B cell (primary cell): ENCODE data around the gene CRB1. TPM values are rescaled to one million over a fixed set of nuclear protein-coding genes. Genes with fewer than 3 reads are reported as not detected.

Experiments used
- ATAC-seq: fragments of 200-7000 bp; cut with Tn5 transposase; one replicate; pipeline ENCODE4 v1.10.0; 2021; ENCODE audit warnings: low read depth, mild to moderate bottlenecking, moderate number of reproducible peaks, moderate library complexity
- CTCF ChIA-PET: fragments of 350-600 bp; sonication (Branson Sonifier 250); formaldehyde crosslinking; loops from one replicate; lab custom pipeline; 2021; ENCODE audit warnings: antibody characterized with exemption, inconsistent platforms; lab: Charles Lee
- POLR2A ChIA-PET: fragments of 350-600 bp; sonication (Branson Sonifier 250); formaldehyde crosslinking; loops from one replicate; lab custom pipeline; 2021; ENCODE audit warnings: antibody characterized with exemption; lab: Charles Lee
- DNase-seq: peaks from one replicate; pipeline ENCODE4 v3.0.0; 2013
- H2AFZ ChIP-seq: 2 replicates; pipeline ENCODE4 v1.6.1; 2012; ENCODE audit warnings: mild to moderate bottlenecking, low read depth, low read length; ENCODE audit not compliant: insufficient read depth, poor library complexity, severe bottlenecking
- H3K27ac ChIP-seq, 2 donors: 1 replicate in 1 of 2; 2 replicates in 1 of 2; pipeline ENCODE4 v1.5.1; 2012 to 2013; ENCODE audit warnings: low read length in 2 of 2, mild to moderate bottlenecking in 2 of 2, moderate library complexity in 1 of 2
- H3K27me3 ChIP-seq, 4 experiments: fragments of 200-600 bp in 1 of 4; sonication (generic) in 1 of 4; replicated peaks in 1 of 4; 1 replicate in 2 of 4; 2 replicates in 2 of 4; pipeline versions ENCODE4 v1.6.1 to v1.7.0; 2013 to 2016; ENCODE audit warnings: low read length in 3 of 4, mild to moderate bottlenecking in 2 of 4, mixed read lengths in 1 of 4, moderate library complexity in 1 of 4; ENCODE audit not compliant: insufficient read depth in 4 of 4, control insufficient read depth in 3 of 4; ENCODE audit errors: control extremely low read depth in 1 of 4
- H3K36me3 ChIP-seq, 2 experiments: replicated peaks in 1 of 2; 1 replicate in 1 of 2; 2 replicates in 1 of 2; pipeline versions ENCODE4 v1.6.1 to v1.7.1; 2013; ENCODE audit warnings: low read length in 1 of 2; ENCODE audit not compliant: insufficient read depth in 2 of 2, control insufficient read depth in 1 of 2; ENCODE audit errors: control extremely low read depth in 1 of 2, extremely low read depth in 1 of 2
- H3K4me1 ChIP-seq, 2 donors: fragments of 200-600 bp in 1 of 2; sonication (generic) in 1 of 2; 1 replicate in 1 of 2; 2 replicates in 1 of 2; pipeline versions ENCODE4 v1.5.1 to v1.6.1; 2013 to 2017; ENCODE audit warnings: low read length in 2 of 2; ENCODE audit not compliant: control insufficient read depth in 2 of 2, insufficient read depth in 2 of 2
- H3K4me2 ChIP-seq: replicated peaks from 2 replicates; pipeline ENCODE3; 2012; ENCODE audit warnings: mild to moderate bottlenecking, low read depth, low read length; ENCODE audit not compliant: poor library complexity, severe bottlenecking
- H3K4me3 ChIP-seq, 5 experiments: fragments of 200-600 bp in 1 of 5; sonication (generic) in 1 of 5; 1 replicate in 3 of 5; 2 replicates in 2 of 5; pipeline versions ENCODE4 v1.5.1 to v1.7.0; 2011 to 2016; ENCODE audit warnings: low read length in 4 of 5, mild to moderate bottlenecking in 4 of 5, low read depth in 2 of 5, control low read depth in 1 of 5, moderate library complexity in 1 of 5; ENCODE audit not compliant: insufficient read depth in 1 of 5; ENCODE audit errors: control extremely low read depth in 1 of 5, extremely low read depth in 1 of 5
- H3K79me2 ChIP-seq: fragments of 200-600 bp; sonication (generic); one replicate; pipeline ENCODE4 v1.6.0; 2016; ENCODE audit warnings: low read length; ENCODE audit not compliant: control insufficient read depth, insufficient read depth
- H3K9ac ChIP-seq: fragments of 200-600 bp; sonication (generic); 2 replicates; pipeline ENCODE4 v1.6.1; 2017; ENCODE audit warnings: mild to moderate bottlenecking, low read length, moderate library complexity
- H3K9me3 ChIP-seq, 3 donors: one replicate each; pipeline versions ENCODE4 v1.6.1 to v1.7.1; 2013; ENCODE audit warnings: low read length in 2 of 3; ENCODE audit not compliant: control insufficient read depth in 2 of 3, insufficient read depth in 1 of 3; ENCODE audit errors: control extremely low read depth in 1 of 3
- H4K20me1 ChIP-seq: 2 replicates; pipeline ENCODE4 v1.6.0; 2012; ENCODE audit warnings: mild to moderate bottlenecking, low read length; ENCODE audit not compliant: insufficient read depth, control insufficient read depth, poor library complexity, severe bottlenecking
- H3K27ac Mint-ChIP-seq: one replicate; pipeline ENCODE4 v1.8.0; 2021; ENCODE audit warnings: mixed read lengths
- H3K27me3 Mint-ChIP-seq: one replicate; pipeline ENCODE4 v1.8.0; 2021; ENCODE audit warnings: mixed read lengths
- H3K4me1 Mint-ChIP-seq: one replicate; pipeline ENCODE4 v1.8.0; 2021; ENCODE audit warnings: mixed read lengths
- H3K4me3 Mint-ChIP-seq: one replicate; pipeline ENCODE4 v1.8.0; 2021; ENCODE audit warnings: mixed read lengths
- H3K9me3 Mint-ChIP-seq: one replicate; pipeline ENCODE4 v1.8.0; 2022; ENCODE audit warnings: mixed read lengths; ENCODE audit not compliant: insufficient read depth
- CTCF ChIP-seq: fragments of 200-600 bp; IDR thresholded peaks from one replicate; pipeline ENCODE4 v1.8.0; 2022; ENCODE audit warnings: antibody characterized with exemption, mild to moderate bottlenecking
- EZH2 ChIP-seq: IDR thresholded peaks from 2 replicates; pipeline ENCODE4 v1.6.1; 2012; ENCODE audit warnings: borderline replicate concordance, low read depth, mild to moderate bottlenecking, moderate library complexity, low read length; ENCODE audit not compliant: insufficient read depth, poor library complexity, severe bottlenecking
- WGBS: methylation state at CpG from one replicate; pipeline ENCODE4 v1.1.5; 2013; ENCODE audit warnings: missing lambda C conversion rate; ENCODE audit not compliant: insufficient coverage; 5-methylcytosine and 5-hydroxymethylcytosine counted together
- intact Hi-C: fragments of 100-400 bp; cut with micrococcal nuclease; formaldehyde crosslinking; loops from one replicate; pipeline ENCODE4 v1.10.0; 2022
- polyA plus RNA-seq: library from polyadenylated mRNA; depleted of rRNA; stranded (reverse); fragments of >200 nt; gene quantifications from 2 replicates; pipeline ENCODE4 v1.2.3, GENCODE V29; 2012
- total RNA-seq, 2 donors: library from RNA; stranded (reverse); fragments of 120-200 nt in 1 of 2; gene quantifications; 1 replicate in 1 of 2; 2 replicates in 1 of 2; pipeline versions ENCODE4 v1.2.3 to v1.2.4, GENCODE V29; 2013 to 2022

The CRB1 gene
- total and polyA plus RNA-seq, 2 donors (not counting 1 experiment from before 2014, with no cell fraction given) = 0.15 TPM; not detected in 1

GRCh38 chr1:197320991-197321531, 53.0 kb downstream of the CRB1 start:
- ChIA-PET CTCF (no interaction called here), POLR2A (no interaction called here)
- ATAC-seq (no peak), DNase-seq (no peak)
- Histone ChIP-seq H3K4me1 (no peaks in the 10 kb centered on the region), H3K9ac (no peak overlapping the region), H3K27ac (no peak overlapping the region), H4K20me1 (no peaks in the 10 kb centered on the region), H2AFZ (no peak overlapping the region), H3K79me2 (no peaks in the 10 kb centered on the region), H3K36me3 (no peaks in the 10 kb centered on the region), H3K9me3 (no peaks in the 10 kb centered on the region), H3K4me2 (no peak overlapping the region), H3K4me3 (no peak overlapping the region), H3K27me3 (no peaks in the 10 kb centered on the region)
- no peak overlapping the region for H3K4me3 Mint-ChIP-seq
- WGBS = 100% methylated on average over 2 of the region's 2 CpGs
- intact Hi-C loops = no loop called here
- no peak overlapping the region for H3K27ac Mint-ChIP-seq
- no peaks in the 10 kb centered on the region for H3K4me1 Mint-ChIP-seq
- no peaks in the 10 kb centered on the region for H3K9me3 Mint-ChIP-seq
- peaks cover 7% of the 10 kb centered on the region for H3K27me3 Mint-ChIP-seq
- TF ChIP-seq EZH2 = no peak
- TF ChIP-seq CTCF = no peak

GRCh38 chr1:197321811-197322210, 53.8 kb downstream of the CRB1 start:
- Histone ChIP-seq H3K4me3 (no peak overlapping the region), H2AFZ (no peak overlapping the region), H3K9me3 (no peaks in the 10 kb centered on the region), H3K27me3 (no peaks in the 10 kb centered on the region), H4K20me1 (no peaks in the 10 kb centered on the region), H3K4me1 (no peaks in the 10 kb centered on the region), H3K36me3 (no peaks in the 10 kb centered on the region), H3K4me2 (no peak overlapping the region), H3K9ac (no peak overlapping the region), H3K79me2 (no peaks in the 10 kb centered on the region), H3K27ac (no peak overlapping the region)
- ATAC-seq (no peak), DNase-seq (no peak)
- H3K4me1 Mint-ChIP-seq = no peaks in the 10 kb centered on the region
- TF ChIP-seq EZH2 (no peak), CTCF (no peak)
- H3K27ac Mint-ChIP-seq = no peak overlapping the region
- H3K4me3 Mint-ChIP-seq = no peak overlapping the region
- POLR2A ChIA-PET = no interaction called here
- no CpG with 5 or more reads among the region's 2 CpGs for WGBS
- intact Hi-C loops = no loop called here
- H3K9me3 Mint-ChIP-seq = no peaks in the 10 kb centered on the region
- CTCF ChIA-PET = no interaction called here
- peaks cover 7% of the 10 kb centered on the region for H3K27me3 Mint-ChIP-seq
